T-helper 9 cell (primary cell): ENCODE data around the gene KRCC1.

Experiments
- DNase-seq: peaks from one replicate; pipeline ENCODE4 v3.0.0-alpha.2; 2020
- total RNA-seq, 2 donors: gene quantifications; one replicate each; lab custom pipeline; 2026; lab: John Stamatoyannopoulos, UW

The KRCC1 gene
- 12.3 to 40.2 reads per million in 2 donors for total RNA-seq

DNA sequence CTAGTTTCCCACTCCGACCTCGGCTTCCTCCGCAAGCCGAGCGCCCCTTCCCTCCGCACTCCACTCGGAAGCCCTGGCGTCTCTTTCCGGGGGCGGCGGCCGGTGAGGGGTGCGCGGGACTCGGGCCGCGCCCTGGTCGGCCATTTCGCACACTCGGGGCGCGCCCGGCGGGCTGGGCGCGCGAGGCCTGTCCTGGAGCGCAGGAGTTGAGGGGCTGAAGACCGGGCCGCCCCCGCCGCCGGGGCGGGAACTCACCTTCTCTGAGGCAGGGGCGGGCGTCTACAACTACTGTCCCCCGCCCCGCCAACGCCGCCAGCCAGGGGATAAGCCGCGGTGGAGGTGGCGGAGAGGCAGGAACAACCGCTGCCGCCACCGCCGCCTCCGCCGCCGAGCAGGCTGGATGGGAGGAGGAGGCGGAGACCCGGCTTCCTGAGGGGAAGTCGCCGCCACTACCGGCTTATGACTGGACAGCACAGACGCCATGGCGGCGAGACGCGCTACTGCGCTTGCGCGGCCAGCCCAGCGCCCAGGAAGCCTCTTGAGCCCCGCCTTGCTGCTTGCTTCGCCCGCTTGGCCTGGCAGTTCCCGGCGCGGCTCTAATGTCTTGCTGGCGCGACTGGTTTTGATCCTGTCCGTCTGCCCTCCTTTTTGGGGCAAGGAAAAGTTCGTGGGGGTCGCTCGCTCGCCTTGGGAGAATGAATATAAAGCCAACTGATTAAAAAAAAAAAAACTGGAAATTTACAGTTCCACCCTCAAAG lies at the start of gene KRCC1:
TSS of gene KRCC1 (minus strand) at position 413 of the 758 bp plus-strand sequence. CDS start 27,220 bp downstream, outside the sequence.
- DNase-seq, result peak; percentile 89

DNA sequence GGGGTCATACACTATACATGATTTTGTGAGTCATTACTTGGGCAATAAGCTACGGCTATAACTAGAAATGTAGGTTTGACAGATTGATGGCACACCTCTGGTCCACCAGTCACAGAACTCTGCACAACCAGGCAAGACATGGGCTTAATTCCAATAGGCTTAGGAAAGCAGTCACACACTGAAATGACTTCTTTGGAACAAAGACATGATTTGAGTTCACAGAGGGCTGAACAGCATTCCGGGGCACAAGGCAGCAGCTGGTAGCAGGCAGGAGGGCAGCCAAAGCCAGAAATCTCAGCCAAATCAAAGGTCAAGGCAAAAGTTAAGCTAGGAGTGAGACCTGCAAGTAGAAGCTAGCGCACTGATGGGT lies 44.9 kb upstream of the KRCC1 start:
- no peak for DNase-seq

DNA sequence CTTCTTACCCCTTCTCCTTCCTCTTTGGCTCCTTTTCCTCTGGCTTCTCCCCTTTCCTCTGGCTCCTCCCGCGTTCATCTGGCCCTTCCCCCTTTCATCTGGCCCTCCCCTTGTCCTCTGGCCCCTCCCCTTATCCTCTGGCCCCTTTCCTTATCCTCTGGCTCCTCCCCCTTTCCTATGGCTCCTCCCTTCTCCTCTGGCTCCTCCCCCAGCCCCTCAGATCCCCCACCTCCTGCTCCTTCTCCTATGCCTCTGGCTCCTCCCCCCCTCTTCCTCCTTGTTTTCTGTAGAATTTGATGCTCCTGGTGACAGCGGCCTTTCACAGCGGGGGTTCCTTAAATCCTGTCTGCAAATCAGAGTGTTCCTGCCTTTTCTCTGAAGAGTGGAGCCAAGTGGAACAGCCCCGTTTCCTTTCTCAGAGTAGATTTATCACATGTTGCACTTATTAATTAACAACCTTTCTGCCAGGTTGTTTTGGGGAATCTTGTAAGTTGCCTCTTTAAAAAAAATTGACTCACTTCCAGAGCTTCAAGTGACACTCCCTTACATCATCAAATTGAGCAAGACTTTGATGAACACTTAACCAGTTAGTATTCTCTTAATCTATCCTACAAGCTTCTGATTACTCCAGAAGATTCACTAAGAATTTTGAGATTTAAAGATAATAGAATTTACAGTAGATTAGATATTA lies 44.4 kb upstream of the KRCC1 start:
- DNase-seq, result no peak

DNA sequence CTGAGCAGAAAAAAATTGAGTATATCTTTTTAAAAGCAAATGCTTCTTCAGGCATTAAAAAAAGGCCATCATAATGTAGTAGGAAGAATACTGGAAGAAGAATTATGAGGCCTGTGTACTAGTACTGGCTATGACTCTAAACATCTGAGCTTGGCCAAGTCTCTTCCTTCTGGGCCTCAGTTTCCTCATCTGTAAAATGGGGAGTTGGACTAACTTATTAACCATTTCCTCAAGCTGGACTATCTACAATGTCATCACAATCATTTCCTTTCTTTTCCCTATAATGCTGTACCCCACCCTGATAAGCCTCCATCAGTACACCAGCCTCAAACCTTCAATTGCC lies 42.9 kb upstream of the KRCC1 start:
- no peak for DNase-seq

- DNase-seq, result no peak
Observed at GRCh38 chr2:88097891-88098557, 42.4 kb upstream of the KRCC1 start.

DNA sequence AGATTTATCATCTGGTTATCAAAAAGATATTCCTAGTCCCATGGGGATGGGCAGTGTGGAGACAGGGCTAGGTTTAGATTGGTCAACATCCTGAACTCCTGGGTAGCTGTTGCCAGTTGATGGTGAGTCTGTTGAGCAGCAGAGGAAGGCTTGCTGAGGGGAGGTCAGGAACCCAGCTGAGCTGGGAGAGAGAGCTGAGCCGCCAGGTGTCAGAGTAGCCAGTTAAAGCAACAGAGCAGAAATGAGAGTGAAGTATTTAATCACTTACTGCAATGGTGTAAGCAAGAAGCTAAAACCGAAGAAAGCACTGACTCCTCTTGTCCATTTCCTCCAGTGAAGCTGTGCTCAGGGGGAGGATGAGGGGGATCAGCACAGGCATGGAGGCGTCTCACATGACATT lies 41.6 kb upstream of the KRCC1 start:
- no peak for DNase-seq

GRCh38 chr2:88096708-88097107 lies 41.1 kb upstream of the KRCC1 start:
- DNase-seq, result no peak

GRCh38 chr2:88095022-88095421 lies 39.4 kb upstream of the KRCC1 start:
- DNase-seq, result no peak

- DNase-seq, result no peak
Observed at GRCh38 chr2:88092773-88093172, 37.2 kb upstream of the KRCC1 start.

- DNase-seq, result no peak
Observed at GRCh38 chr2:88091943-88092342, 36.4 kb upstream of the KRCC1 start.

DNA sequence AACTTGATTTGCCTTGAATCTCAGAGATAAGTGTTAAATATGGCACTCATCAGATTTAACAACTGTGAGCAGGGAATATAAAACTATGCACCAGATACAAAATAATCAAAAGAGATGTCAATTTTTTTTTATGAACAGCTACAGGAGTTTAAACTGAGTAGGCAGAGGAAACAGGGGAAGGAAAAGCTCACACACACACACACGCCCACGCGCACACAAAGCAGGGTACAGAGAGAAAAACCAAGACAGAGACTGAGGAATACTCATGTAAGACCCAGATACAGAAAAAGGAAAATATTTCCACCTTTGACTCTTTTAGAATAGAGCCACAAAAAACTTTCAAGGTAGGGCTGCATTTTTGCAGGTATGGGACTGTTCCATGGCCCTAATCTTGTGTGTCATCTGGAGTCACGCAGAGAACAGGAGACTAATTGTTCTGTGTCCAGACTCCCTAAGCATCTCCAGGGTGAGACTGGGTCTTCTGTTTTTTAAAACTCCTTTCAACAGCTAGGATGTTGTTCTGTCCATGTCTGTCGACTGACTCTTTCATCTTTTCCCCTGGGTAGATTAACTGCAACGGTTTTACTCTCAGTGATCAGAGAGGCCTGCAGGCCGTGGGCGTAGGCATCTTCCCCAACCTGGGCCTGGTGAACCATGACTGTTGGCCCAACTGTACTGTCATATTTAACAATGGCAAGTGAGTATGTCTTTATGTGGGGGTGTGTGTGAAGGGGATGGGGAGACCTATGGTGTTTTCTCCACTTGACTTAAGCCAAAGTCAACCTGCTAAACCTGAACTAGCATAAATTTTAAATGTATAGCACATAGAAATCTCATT lies 35.1 kb upstream of the KRCC1 start:
- no peak for DNase-seq

- DNase-seq, result no peak
Observed at GRCh38 chr2:88088999-88089398, 33.4 kb upstream of the KRCC1 start.

GRCh38 chr2:88087763-88088162 lies 32.2 kb upstream of the KRCC1 start:
- no peak for DNase-seq

DNA sequence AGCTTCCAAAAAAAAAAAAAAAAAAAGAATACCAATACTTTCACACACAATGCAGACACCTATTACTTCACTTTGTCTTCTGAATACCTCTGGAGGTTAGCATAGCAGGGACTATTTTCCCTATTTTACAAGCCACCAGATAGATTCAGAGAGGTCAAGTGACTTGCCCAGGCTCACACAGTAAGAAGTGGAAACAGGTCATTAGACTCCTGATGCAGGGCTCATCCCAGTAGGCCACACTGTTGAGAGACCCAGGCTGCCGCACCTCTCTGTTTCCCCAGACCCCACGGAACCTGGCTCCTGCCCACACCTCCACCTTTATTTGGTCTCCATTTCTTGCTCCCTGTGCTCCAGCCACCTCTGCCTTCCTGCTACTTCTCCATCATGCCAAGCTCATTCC lies 31.5 kb upstream of the KRCC1 start:
- DNase-seq, result no peak

DNA sequence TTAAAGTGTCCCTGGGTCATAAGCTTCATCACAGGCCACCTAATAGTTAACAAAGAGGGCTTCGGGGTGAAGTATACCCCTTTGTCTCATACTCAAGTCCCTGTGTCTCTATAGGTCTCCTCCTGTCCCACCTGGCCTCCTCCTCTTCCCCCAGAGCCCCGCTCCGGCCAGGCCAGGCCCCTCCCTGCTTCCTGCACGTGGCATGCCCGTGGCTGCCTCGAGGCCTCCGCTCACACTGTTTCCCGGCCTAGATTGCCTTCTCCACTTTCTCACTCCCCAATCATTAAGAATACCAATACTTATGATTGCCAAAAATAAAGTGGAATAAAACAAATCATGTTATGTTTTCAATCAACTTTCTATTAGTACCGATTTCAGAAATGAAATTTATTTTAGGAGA lies 30.8 kb upstream of the KRCC1 start:
- DNase-seq, result no peak

- DNase-seq, result no peak
Observed at GRCh38 chr2:88085602-88086001, 30.0 kb upstream of the KRCC1 start.

GRCh38 chr2:88085099-88085498 lies 29.5 kb upstream of the KRCC1 start:
- no peak for DNase-seq

DNA sequence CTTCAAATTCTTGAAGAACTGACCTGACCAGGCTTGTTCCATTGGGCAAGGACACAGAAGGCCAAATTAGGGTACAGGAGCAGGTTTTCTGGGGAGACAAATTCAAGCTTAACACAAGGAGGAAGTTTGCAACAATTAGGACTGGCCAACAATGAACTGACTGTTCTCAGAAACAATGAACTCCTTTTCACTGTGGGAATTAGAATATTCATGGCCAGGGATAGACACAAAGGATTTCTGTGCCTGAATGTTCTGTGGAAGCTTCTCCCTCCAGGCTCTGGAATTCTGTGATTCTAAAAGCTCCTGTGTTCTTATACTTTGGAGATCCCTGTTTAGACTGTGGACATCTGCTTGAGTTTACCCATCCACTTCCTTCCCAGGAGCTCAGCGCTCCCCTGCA lies 27.2 kb upstream of the KRCC1 start:
- no peak for DNase-seq

DNA sequence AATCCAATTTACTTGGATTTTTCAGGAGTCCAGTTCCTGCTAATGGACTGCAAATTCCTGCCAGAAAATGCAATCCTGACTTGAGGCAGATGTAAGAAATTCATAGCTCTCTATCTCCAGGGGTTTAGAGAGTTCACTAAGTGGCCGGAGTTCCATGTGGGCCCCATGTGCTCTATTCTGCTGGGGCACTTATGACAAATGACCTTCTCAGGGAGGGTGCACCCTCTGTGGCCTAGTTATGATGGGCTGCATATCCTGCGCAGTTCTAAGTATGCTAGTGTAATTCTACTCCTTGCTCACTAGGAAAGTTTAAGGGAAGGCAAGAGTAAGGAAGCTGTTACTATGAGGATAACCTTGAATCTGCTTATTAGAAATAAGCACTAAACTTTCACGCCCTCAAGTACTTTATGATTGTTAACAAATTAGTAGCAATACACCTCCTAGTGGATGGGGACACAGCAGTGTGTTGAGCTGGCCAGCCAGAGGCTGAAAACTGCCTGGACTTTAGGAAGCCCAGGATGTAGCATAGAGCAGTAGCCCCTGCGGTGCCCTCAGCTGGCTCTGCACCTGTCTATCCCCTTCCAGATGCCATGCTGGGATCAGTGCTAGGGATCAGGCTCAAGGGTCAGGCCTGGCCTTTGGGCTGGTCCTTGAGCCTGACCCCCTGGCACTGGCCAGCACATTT lies 26.5 kb upstream of the KRCC1 start:
- DNase-seq, result no peak

- no peak for DNase-seq
Observed at GRCh38 chr2:88080545-88080944, 25.0 kb upstream of the KRCC1 start.

DNA sequence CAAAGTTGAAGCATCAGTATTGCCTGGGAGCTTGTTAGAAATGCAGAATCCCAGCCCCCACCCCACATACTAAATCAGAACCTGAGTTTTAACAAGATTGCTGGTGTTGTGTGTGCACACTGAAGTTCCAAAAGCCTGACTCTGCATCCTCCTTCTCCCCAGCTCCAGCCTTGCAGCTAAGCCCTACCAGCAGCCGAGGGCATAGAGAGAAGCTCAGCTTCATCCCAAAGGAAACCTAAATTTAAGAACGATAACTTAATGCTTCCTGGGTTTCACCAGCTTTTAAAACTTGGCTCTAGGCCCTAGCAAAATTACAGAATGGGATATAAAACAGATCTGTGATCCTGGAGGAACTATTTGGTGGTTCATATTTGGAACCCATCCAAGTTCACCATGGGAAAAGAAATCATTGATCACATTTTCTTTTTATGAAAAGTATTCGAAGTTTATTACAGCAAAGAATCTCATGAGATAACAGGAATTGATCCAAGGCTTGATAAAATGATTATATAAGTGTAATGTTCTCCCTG lies 23.1 kb upstream of the KRCC1 start:
- DNase-seq, result no peak

- no peak for DNase-seq
Observed at GRCh38 chr2:88077080-88077479, 21.5 kb upstream of the KRCC1 start.
